ENCODE results near the gene MPZL2.

MPZL2 gene

DNA sequence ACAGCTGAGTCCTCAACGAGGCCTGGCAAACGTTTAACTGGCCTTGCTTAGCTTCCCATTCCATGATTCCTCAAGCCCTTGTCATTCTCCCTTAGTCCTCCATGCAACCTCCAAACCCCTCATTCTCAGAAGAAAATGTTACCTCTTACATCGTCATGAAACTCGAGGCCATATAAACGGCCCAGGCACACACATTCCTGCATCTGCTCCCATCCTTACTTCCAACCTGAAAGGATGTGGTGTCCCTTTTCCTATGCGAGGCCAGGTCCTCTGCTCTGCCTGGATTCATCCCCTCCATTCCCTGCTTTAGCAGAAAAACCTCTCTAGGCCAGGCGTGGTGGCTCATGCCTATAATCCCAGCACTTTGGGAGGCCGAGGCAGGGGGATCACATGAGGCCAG, 20.9 kb downstream of the MPZL2 start:
- DNase-seq (ENCODE audit: low read depth in 2 of 2): no peak

DNA sequence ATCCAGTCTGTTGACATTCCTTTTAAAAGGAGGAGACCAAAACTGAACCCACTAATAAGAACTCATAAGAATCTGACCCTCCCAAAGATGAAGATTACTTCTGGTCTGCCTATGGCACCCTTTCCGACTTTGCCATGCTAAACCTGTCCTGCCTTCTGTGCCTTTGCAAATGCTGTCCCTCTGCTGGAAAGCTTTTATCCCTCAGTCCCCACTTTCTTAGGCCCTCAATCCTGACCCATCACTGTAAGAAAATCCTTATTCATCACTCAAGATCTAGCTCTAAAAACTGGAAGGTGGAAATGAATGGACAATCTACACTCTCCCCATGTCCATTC, 22.4 kb downstream of the MPZL2 start:
- DNase-seq (ENCODE audit: low read depth in 2 of 2): no peak

DNA sequence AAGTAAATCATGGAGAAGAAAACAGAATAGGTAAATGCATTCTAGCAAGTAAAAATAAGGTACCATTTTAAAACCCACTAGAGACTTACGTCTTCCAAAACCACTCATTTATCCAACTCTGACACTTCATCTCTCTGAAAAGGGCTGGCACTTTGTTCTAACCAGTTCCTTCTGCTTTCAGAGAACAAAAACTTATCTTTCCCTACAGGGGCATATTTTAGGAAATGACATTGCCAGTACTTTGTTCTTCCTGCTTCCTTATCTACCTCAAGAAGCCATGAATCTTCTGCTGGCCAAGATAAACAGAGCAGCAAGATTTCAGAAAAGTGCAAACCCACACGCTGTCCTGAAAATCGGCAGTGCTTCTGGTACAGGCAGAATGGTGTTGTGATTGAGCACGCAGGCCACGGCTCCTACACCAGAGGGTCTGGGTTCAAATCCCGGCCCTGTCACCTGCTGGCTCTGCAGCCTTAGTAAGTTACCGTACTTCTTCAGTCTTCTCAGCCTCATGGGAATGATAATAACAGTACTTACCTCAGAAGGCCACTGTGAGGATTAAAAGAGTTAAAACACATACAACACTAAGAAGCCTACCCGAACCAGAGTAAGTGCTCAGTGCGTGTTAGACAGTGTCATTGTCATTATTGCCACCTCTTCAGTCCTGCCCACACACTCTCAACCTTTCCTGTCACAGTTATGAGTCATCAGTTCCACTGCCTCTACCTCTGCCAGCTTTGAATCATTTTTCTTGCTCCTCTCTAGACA, 22.9 kb downstream of the MPZL2 start:
- peak in 1 of 2 donors; percentile 62 for DNase-seq (ENCODE audit: low read depth in 2 of 2)

DNA sequence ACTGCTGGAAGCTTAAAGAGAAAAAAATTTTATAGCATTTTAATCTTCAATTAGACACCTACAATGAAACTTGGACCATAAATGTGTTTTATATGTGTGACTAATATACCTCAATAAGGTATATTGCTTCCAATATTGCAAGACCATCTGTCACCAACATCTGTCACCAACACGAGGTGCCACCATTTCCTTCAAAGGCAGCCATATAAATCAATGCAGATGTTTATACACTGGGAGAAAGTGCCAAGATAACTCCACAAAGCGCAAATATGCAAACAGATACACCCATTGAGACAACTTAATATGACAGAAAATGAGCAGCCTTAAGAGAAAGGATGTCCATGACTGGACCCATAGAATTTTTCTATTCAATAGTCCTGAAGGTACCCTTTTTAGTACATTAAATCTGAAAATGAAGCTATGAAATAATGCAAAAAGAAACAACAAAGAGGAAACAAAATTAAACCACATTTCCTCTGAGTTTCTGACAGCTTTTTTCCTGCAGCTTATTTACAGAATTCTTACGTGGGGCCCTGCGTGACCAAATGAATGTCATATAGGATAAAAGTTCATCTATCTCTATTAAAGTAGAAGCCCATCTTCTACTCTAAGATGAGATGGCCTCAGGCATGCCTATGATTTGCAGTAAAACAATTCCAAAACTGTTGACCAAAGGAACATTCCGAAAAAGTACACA, 24.4 kb downstream of the MPZL2 start:
- DNase-seq (ENCODE audit: low read depth in 2 of 2): no peak

DNA sequence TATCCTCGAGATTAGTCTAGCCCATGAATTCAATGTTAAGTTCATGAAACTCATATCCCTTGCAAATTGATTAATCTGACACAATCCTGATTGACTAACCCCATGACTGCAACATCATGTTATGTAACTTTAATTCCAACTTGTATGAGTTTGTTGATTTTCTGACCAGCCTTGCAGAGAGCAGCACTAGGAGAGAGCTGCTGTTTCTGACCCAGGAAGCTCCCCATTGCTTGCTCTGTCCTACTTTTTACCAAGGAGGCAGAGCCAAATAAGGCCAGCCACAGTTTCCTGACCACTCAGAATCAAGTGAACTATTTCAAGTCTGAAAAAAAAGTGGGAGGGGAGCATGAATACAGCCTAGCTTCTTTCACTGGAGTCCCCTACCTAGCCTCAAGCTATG, 25.2 kb downstream of the MPZL2 start:
- no peak for DNase-seq (ENCODE audit: low read depth in 2 of 2)

DNA sequence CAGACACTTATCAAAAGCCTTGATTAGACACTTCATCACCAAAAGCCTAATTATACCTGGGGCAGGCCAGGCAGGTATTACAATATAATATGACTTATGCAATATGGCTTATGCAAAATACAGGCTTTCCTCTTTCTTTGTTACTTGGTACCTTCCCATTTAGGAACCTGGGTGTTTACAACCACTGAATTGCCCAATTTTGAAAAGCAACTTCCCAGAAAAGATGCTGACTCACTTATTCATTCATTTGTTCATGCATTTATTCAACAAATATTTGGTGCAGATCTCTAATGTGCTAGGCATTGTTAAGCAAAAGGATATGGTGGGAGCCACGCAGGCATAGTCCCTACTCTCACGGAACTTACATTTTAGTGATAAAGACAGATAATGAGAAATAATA, 25.7 kb downstream of the MPZL2 start:
- no peak for DNase-seq (ENCODE audit: low read depth in 2 of 2)

DNA sequence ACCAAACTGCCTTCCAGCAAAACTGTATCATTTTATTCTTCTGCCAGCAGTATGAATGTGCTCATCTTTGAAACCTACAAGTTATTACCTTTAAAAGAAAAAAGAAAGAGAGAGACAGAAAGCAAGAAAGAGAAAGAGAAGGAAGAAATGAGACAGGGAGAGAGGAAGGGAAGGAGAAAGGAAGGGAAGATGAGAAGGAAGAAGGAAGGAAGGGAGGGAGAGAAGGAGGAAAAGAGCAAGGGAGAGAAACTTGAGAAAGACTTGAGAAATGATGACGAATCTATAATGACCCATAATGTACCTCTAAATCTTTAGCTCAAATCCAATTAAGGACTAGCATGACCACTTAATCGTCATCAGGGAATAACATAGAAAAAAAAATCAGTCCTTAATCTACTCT, 27.9 kb downstream of the MPZL2 start:
- no peak for DNase-seq (ENCODE audit: low read depth in 2 of 2)

DNA sequence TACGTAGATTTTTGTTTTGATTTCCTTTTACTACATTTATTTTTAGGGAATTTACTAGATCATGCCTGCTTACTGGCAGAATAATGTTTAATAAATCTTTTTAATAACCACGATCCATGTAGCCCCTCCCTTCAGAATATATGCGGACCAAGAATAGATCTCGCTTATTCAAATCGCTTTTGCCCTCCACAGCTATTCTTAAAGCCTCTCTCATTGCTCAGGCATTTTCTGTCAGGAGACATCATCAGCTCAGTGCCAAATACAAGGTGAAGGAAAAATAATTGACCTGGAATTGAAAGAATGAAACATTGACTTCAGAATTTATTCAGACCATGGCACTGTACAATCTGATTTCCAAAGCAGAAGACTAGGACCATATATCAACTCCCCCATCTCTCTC, 29.3 kb downstream of the MPZL2 start:
- DNase-seq (ENCODE audit: low read depth in 2 of 2): no peak

DNA sequence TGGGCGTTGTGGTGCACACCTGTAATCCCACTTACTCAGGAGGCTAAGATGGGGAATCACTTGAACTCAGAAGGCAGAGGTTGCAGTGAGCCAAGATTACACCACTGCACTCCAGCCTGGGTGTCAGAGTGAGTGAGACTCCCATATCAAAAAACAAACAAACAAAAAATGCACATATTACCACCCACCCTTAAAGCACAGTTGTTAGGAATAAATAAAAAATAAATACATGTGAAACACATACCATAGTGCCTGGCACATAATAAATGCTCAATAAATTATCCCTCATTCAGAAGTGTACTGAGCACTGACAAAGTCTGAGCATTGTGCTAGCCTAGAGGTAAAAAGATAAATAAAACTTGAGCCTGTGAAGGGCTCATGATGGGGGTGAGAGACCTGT, 30.2 kb downstream of the MPZL2 start:
- no peak for DNase-seq (ENCODE audit: low read depth in 2 of 2)

DNA sequence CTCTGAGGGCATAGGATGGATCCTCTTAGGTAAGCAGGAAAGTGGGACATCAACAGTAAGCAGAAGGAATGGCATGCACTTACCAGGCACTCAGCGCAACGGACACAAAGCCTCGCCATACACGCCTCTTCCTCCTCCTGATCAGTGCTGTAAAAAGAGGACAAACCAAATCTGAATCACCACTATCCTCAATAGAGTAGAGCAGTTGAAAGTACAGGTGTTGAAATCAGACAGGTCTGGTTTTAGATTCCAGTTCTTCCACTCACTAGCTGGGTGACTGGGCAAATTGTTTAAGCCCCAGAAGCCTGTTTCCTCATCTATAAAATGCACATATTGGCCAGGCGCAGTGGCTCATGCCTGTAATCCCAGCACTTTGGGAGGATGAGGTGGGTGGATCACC, 30.7 kb downstream of the MPZL2 start:
- DNase-seq (ENCODE audit: low read depth in 2 of 2): no peak

DNA sequence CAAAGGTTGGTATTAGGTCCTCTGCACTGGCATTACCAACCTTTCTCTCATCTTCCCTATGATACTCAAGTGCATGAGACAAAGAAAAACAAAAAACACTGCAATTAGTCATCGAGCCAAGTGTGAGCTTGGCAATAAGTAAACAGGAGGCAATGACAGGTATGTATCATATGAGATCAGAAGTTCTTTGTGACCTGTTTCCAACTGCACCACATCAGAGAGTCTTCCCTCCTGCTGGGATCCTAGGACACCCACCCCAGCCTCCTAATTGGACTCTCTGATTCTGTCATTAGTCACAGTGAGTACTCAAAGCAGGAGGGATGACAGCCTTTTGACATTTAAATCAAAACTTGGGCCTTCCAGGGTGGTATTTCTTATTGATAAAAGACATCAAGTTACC, 31.4 kb downstream of the MPZL2 start:
- peak in 1 of 2 donors; percentile 49 for DNase-seq (ENCODE audit: low read depth in 2 of 2)

DNA sequence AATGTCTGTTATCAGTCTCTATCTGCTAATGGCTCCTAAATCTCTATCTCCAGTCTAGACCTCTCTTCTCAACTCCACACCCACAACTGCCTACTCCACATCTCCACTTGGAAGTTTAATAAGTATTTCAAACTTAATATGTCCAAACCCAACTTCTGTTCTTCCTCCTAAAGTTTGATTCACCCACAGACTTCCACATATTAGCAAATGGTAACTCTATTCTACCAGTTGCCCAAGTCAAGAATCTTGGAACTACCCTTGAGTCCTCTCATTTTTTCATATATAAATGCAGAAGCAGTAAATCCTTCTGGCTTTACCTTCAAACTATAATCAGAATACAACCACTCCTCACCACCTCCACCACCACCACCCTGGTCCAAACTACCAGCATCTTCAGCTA, 32.6 kb downstream of the MPZL2 start:
- no peak for DNase-seq (ENCODE audit: low read depth in 2 of 2)

DNA sequence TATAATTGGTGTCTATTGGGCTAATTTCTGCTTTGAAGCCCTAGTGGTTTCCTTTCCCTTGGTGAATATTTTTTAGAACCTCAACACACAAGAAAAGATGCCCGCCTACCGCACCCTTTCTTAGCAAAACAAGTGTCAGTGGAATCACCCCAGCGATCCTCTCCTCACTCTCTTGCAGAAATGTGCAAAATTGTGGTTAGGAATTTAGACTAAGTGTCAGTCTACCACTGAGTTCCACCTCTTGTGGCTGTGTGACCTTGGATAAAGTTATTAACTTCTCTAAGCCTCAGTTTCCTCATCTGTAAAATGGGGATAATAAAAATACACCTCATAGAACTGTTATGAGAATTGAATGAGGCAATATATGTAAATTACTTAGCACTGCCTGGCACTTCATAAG, 34.0 kb downstream of the MPZL2 start:
- no peak for DNase-seq (ENCODE audit: low read depth in 2 of 2)

DNA sequence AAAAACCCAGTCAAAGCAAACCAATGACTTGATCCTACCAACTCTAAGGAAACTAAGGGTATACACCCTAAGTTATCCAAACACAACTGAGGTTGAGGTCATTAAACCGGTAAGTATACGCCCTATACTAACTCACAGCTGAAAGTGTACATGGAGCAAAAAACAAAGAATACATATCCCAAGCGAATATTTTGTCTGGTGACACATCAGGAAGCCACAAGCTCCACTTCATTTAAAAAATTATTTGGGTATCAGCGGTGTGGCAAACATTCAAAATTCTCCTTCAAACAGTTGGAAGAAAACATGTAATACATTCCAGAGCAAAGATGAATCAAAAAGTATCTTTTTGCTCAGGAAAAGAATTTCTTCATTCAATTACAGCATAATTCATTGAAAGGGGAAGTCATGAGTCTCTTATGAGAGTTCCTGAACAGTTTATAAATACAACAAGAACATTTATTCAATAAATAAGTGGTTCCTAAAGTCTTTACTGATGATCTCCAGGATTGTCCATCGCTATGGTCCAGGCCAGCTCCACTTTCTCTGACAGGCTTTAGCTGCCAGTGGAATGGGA, 34.7 kb downstream of the MPZL2 start:
- no peak for DNase-seq (ENCODE audit: low read depth in 2 of 2)

DNA sequence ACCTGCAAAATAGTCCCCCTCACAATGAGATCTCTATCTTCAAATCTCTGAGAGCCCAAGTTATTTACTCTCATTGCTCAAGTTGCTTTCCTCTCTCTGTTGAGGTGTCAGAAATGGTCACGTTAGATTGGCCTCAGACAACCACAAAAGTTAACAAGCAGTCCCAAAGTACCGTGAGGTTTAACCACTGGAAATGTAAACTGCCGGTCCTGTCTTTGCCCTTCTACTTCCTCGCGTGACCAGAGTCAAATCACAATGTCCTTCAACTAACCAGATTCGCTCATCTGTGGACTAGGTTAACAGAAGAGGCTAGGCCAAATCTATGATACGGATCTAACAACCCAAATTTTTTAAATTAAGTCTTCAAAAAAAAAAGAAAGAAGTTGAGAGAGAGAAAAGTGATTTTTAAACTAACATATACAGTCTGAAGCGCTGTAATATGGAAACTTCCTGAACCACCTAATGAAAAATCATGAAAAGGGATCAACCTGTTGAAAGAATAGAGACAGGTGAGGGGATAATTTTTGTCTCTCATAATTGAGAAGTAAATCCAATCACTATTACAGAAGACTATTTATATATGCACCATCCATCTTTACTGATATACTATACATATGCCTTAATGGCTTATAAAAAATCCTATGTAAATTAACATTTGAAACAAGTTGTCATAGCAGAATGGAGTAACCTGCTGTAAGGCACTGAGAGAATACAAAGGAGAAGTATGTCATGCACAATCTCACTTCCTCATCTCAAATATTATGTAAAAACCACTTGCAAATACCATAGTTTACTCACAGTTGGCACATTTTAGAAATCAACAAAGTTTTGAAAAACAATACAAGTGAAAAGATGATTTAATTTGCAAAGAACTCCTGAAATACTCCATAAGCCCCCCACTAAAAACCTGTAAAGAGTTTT, 36.0 kb downstream of the MPZL2 start:
- DNase-seq (ENCODE audit: low read depth in 2 of 2): no peak

DNA sequence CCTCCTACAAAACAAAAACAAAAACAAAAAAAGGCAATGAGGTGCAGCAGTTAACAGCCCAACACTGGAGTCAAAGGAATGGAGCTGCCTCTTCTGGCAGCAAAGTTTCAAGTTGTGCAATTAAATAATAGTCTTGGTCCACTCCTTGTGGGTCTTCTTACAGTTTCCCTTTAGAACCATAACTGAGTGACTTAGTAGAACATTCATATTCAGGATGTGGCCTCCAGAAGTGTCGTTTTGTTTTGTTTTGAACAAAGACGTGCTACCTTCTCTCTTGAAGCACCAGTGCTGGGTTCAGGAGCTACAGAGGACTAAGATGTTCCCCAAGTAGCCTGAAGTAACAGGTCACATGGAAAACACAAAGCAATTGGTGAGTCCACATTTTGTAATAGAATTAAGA, 37.3 kb downstream of the MPZL2 start:
- DNase-seq (ENCODE audit: low read depth in 2 of 2): no peak

DNA sequence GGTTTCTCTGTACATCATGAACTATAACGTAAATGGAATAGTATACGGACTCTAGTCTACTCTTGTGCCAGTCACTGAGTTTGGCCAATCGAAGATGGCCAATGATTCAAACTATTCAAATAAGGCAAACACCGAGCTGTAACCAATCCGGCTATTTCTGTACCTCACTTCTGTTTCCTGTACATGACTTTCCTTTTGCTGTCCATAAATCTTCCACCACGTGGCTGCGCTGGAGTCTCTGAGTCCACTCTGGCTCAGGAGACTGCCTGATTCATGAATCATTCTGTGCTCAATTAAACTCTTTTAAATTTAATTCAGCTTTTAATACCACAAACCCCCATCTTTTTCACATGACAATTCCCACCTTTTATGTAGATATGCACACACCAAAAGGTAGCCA, 37.8 kb downstream of the MPZL2 start:
- DNase-seq (ENCODE audit: low read depth in 2 of 2): no peak

DNA sequence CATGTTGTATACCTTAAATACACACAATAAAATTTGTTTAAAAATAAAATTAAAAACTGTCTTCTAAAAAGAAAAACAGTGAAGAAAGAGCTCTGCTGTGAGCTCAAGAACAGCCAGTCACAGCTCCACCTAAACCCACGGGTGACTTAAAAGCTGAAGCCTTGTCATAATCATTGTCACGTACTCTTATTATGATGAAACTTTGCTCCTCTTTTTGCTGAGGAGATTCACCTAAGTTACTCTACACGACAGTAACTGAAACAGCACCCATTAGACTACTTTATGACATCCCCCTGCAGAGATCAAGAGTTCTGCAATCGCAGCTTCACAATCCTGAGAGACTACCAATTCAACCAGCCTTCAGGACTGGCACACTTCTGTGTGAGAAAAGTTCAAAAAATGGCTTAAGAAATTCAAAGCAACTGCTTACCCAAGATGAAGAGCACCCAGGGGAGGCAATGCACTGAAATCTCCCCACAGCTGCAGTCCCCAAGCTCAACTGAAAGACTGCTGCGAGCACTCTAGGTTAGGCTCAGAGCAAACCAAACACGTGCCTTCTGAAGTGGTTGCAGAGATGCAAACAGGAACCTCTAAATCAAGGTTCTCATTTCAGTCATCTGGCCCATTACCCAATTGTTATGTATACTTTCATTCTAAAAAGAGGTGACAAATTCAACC, 39.4 kb downstream of the MPZL2 start, which contains the start of gene JAML:
Gene JAML (minus strand): TSS at position 501 of the 678 bp plus-strand sequence. CDS start 10,145 bp downstream, outside the sequence.
- peak in 1 of 2 donors; percentile 41 for DNase-seq (ENCODE audit: low read depth in 2 of 2)

DNA sequence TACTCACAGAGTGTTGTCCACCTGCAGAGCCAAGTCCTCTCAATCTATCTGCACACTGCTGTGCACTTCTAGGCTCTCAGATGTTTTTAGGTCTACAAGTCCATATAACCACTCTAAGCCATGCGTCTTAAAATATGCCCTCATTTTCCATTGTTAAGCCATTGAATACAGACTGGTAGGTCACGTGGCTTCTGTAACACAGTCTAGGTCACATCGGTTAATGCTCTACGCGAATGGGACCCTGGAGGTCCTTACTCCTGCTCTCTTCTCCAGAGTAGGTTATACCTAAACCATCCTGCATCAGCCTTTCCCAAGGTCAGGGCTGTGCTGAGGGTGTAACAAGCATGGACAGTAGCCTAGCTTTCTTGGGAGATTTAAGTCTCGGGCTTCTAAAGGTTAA, 40.1 kb downstream of the MPZL2 start:
- DNase-seq (ENCODE audit: low read depth in 2 of 2): no peak

DNA sequence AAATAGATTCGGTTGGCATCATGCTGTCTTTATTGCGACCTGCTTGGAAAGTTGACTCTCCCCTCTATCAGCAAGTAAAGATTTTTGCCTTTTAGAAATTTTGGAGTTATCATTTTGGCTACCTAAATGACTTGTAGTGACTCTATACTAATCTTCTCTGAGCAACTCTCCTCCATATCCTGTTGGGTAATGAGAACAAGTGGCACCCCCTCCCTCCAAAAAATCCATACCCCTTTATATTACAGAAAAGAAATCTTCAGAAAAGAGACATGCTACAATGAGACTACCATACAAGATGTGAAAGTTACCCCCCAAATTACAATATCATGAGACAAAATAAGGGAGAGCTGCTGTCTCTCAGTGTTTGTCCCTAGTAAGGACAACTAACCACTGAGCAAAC, 40.5 kb downstream of the MPZL2 start:
- DNase-seq (ENCODE audit: low read depth in 2 of 2): no peak

DNA sequence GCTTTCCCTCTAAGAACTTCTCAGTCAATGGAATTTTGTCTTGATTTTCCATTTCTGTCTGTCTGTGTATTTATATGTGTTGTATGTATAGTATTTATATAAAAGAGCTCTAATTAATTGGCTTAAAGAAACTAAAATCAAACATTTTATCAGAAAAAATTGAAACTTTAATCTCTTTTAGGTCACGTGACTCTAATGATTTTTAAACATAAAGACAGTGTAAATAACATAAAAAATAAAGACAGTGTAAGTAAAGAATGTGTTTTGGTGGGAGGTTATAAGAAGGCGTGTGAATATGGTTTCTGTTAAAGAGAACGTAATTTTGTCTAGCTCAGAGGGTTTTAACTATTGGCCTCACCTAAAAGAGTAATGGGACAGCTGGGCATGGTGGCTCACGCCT, 41.7 kb downstream of the MPZL2 start:
- no peak for DNase-seq (ENCODE audit: low read depth in 2 of 2)

DNA sequence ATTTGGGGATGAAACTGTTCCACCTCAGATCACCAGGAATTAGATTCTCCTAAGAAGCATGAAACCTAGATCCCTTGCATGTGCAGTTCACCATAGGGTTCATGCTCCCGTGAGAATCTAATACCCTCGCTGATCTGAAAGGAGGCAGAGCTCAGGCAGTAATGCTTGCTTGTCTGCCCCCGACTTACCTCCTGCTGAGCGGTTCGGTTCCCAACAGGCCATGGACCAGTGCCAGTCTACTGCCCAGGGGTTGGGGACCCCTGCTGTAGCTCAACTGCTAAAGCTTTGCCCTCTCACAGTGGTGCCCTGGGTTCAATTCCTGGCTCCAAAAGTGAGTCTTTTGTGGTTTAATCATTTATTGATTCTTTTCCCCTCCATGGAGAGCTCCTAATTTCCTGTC, 42.7 kb downstream of the MPZL2 start:
- no peak for DNase-seq (ENCODE audit: low read depth in 2 of 2)

All from stimulated activated CD4-positive, alpha-beta T cell treated with anti-CD3 and anti-CD28 coated beads, Interleukin-1b, Interleukin-23, amount 100 ng/mL, for 4 hours (primary cell).